Activated CD4-positive, CD25-positive, alpha-beta regulatory T cell treated with anti-CD3 and anti-CD28 coated beads, Interleukin-2, amount 50 U/mL, for 16 hours (primary cell): ENCODE measurements around the gene GOLGA6L10.
"Not testable (repeated sequence)": the region's sequence is repeated elsewhere in the genome, so short reads cannot be mapped to it uniquely, and the experiment has no call there.

Experiments used
- DNase-seq: peaks from one replicate; pipeline ENCODE4 v3.0.0-alpha.2; 2020; ENCODE audit warnings: low read depth, low spot score

The GOLGA6L10 gene

GRCh38 chr15:82343851-82344250 is 5.4 kb downstream of the GOLGA6L10 start:
- DNase-seq: not testable (repeated sequence)

- not testable (repeated sequence) for DNase-seq
Measured at GRCh38 chr15:82342632-82343374, 6.5 kb downstream of the GOLGA6L10 start.

- DNase-seq: not testable (repeated sequence)
Measured at GRCh38 chr15:82338573-82338972, 10.7 kb downstream of the GOLGA6L10 start.

GRCh38 chr15:82338053-82338452 is 11.2 kb downstream of the GOLGA6L10 start:
- not testable (repeated sequence) for DNase-seq

DNA sequence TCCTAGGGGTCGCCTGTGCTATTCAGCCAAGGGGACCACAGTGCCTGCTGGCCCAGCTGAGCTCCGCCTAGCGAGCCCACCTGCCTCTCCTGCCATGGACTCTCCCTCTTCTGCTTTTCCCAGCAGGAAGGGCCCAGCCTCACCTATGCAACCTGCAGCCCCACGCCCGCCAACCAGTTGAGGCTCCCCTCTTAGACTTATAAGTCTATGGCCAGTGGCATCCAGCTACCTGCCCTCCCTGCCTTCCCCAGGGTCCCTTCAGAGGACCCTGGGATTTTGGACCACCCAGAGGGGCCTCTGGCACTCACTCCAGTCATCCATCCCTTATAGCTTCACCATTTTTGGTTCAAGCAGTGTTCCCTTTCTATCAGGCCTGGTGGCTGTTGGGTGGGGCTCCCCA is 12.2 kb downstream of the GOLGA6L10 start:
- DNase-seq: not testable (repeated sequence)

DNA sequence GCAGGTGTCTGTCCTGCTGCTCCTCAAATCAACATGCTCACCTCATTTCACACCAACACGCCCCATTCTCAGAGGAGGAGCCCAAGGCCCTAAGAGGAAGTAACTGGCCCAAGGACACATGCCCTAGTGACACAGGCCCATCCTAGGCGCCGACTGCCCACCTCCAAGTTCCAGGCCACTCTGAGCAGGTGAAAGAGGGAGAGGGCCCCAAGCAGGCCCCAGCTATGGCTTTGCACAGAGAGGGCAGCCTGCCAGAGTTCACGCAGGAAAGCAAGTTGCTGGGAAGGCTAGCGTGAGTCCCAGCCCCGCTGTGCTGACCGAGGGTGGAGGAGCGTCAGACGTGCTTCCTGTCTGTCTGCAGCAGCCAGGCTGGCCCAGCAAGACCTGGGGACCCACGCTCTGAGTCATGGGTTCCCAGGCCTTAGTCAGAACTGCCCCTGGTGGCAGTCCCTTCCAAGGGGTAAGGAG is 13.1 kb downstream of the GOLGA6L10 start:
- DNase-seq: not testable (repeated sequence)

DNA sequence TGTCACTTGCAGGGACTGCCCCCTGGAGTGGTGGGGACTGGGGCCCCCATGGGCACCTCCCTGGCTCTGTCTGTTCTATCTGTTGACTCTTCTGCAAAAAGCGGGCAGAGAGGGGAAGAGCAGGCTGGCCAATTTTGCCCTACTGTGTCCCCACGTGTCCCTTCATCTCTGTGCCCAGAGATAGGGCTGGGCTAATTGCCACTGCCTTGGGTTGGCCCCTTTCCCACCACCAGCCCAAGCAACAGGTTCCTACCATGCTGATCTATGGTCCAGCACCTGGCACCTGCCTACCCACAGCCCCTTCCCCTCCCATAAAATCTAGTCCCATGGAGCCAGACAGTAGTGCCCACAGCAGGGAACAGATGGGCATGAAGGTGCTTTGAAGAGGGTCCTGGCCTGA is 14.3 kb downstream of the GOLGA6L10 start:
- DNase-seq: not testable (repeated sequence)

DNA sequence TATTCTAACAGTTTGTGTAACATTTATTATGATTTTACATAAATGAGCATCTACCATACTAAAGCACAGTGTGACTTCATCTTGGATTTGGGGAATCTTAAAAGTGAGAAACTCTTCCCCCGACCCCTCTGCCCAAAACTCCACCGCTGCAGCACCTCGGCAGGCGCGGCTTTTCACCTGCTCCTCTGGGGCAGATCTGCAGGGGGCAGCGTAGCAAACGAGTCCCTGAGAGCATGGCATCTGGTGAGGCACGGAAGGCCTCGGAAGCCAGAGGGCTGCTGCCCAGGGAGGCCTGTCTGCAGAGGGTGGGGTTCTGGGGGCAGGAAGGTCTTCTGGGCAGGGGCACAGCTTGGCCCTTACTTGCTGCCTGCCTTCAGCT is 14.7 kb downstream of the GOLGA6L10 start:
- DNase-seq: not testable (repeated sequence)

DNA sequence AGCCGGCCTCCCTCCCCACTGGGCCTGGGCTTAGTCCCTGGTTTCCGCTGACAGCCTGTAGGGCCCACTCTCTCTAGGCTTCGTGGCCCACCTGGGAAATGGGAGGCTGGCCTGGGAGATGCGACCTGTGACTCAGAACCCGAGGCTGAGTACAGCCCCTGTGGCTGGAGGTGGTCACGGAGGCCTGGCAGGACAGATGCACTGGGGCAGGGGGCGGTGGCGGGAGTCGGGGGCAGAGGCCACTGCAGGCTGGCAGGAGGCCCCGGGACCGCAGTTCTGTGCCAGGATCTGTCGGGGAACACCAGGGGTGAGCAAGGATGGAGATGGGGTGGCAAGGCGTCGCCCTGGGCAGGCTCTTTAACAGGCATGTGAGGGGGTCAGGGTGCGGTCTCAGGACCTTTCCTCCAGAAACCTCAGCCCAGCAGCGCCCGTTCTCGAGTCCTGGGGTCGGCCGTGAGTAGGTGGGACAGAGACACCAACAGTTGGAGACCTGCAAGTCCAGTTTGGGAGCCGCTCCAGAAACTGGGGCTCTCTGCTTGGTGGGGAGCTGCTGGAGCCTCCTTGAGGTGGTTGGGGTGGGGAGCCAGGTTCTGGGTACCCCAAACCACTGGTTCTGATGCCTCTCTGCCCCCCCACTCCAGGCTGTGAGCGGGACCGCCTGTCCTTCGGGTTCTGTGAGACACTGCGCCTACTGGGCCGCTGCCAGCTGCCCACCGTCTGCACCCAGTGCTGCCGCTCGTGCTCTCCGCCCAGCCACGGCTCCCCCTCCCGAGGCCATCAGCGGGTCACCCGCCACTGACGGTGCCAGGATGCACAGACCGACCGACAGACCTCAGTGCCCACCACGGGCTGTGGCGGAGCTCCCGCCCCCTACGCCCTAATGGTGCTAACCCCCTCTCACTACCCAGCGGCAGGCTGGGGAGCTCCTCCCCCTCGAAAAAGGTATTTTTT is 15.4 kb downstream of the GOLGA6L10 start:
- not testable (repeated sequence) for DNase-seq

GRCh38 chr15:82332711-82333602 is 16.3 kb downstream of the GOLGA6L10 start:
- not testable (repeated sequence) for DNase-seq

- not testable (repeated sequence) for DNase-seq
Measured at GRCh38 chr15:82331576-82332304, 17.5 kb downstream of the GOLGA6L10 start.

GRCh38 chr15:82330921-82331320 is 18.4 kb downstream of the GOLGA6L10 start:
- not testable (repeated sequence) for DNase-seq

- not testable (repeated sequence) for DNase-seq
Measured at GRCh38 chr15:82329039-82329438, 20.2 kb downstream of the GOLGA6L10 start.

- not testable (repeated sequence) for DNase-seq
Measured at GRCh38 chr15:82327372-82327771, 21.9 kb downstream of the GOLGA6L10 start.

DNA sequence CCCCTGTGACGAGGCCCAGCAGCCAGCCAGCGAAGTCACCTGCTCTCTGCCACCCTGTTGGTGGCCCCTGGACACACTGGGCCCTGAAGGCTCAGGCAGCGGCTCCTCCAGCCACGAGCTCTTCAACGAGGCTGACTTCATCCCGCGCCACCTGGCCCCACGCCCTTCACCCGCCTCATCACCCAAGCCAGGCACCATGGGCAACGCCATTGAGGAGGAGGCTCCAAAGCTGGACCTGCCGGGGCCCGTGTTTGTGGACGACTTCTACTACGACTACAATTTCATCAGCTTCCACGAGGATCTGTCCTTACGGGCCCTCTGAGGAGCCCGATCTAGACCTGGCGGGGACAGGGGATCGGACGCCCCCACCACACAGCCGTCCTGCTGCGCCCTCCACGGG is 22.4 kb downstream of the GOLGA6L10 start:
- not testable (repeated sequence) for DNase-seq

- DNase-seq: not testable (repeated sequence)
Measured at GRCh38 chr15:82325646-82326045, 23.6 kb downstream of the GOLGA6L10 start.

GRCh38 chr15:82324831-82325230 is 24.4 kb downstream of the GOLGA6L10 start:
- not testable (repeated sequence) for DNase-seq

DNA sequence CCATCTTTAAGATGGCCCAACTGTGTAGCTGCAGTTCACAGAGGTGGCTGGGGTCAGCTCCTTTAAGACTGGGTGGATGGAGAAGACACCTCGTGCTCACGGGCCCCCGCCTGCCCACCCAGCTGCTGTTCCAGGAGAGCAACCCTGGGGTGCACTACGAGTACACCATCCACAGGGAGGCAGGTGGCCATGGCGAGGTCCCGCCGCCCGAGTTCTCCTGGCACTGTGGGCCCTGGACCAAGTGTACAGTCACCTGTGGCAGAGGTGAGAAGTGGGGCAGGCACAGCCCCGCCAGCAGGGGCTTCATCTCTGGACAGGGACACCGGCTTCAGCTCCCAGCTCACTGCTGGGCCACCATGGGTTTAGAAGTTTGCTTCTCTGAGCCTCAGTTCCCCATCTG is 26.8 kb downstream of the GOLGA6L10 start:
- not testable (repeated sequence) for DNase-seq

DNA sequence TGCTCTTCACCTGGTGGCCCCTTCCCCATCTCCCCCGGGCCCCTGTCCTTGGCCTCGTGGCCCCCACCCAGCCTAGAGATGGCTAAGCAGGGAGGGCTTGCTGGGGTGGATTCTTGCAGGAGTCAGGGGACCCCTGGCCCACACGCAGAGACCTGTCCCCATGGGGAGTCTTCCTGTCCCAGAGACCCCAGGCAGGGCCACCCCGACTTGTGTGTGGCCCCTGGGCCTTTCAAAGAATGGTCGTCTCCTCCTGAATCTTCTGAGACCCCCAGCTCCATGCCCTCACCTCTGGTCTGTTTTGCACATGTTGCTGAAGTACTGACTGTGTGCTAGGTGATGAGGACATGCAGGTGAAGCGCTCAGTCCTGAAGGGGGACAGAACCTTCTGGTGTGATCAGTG is 28.4 kb downstream of the GOLGA6L10 start:
- not testable (repeated sequence) for DNase-seq

- DNase-seq: not testable (repeated sequence)
Measured at GRCh38 chr15:82319522-82320278, 29.6 kb downstream of the GOLGA6L10 start.
